ENCODE measurements around the gene CTNNAL1. TPM values are rescaled to one million over a fixed set of nuclear protein-coding genes. Genes with fewer than 3 reads are reported as not detected.

The CTNNAL1 gene
- total and polyA plus RNA-seq, 2 of the 8 experiments (the other 6 are each of a cell fraction or from before 2014, with no cell fraction given) = 23.2 to 66.1 TPM

DNA sequence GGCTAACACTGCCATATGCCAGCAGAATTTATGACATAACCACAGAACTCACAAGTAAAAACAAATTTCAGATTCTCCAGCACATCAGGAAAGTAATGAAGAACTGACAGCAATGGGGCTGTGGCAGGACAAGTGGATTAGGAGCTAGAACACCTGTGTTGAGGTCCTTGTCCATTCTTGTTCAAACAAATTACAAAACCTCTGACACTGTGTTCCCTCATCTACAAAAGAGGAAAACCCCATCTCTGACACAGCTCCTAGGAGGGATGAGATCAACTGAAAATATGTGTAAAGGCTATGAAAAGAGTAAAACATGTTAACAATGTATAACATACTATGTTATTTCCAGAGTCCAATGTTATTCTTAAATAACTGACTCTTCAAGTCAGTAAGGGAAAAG, 102.9 kb downstream of the CTNNAL1 start:
- no peak overlapping the region for H2AFZ ChIP-seq (ENCODE audit: low read length)
- no peak overlapping the region for H3K9ac ChIP-seq (replicated peaks in 1 of 4; ENCODE audit: extremely low read depth in 1 of 4, low read depth in 3 of 4, low read length in 3 of 4)
- H4K91ac ChIP-seq (replicated peaks; ENCODE audit: insufficient read length, low read length) = no peak overlapping the region
- DNase-seq (ENCODE audit: low read depth in 1 of 2, low spot score in 2 of 2) (no peak), FAIRE-seq (no peak)
- H3K56ac ChIP-seq (replicated peaks; ENCODE audit: insufficient read length, low read depth, low read length) = no peak overlapping the region
- H2BK20ac ChIP-seq (ENCODE audit: low read length) = no peak overlapping the region
- ChIA-PET POLR2A (ENCODE audit: partially characterized antibody) (no interaction called here), CTCF (ENCODE audit: partially characterized antibody) (interaction anchor here (1.5 kb wide), 1 partner anchor 12 kb away, joined by 3 read pairs; no protein-coding TSS in a partner anchor)
- no peak overlapping the region for H3K14ac ChIP-seq (ENCODE audit: insufficient read length)
- H3K4me1 ChIP-seq (replicated peaks in 1 of 4; ENCODE audit: control insufficient read depth in 3 of 4, insufficient read depth in 4 of 4, low read length in 3 of 4) = no peaks in the 10 kb centered on the region
- no peak overlapping the region for H2BK120ac ChIP-seq (replicated peaks; ENCODE audit: low read depth, low read length)
- H4K5ac ChIP-seq (ENCODE audit: insufficient read length, low read depth, low read length) = no peak overlapping the region
- H3K4ac ChIP-seq (replicated peaks; ENCODE audit: insufficient read length, low read depth, low read length) = no peak overlapping the region
- peaks cover 8 to 59% (median 25%) of the 10 kb centered on the region in 4 experiments; a peak in 7 of 8 replicates for H3K36me3 ChIP-seq (ENCODE audit: control insufficient read depth in 2 of 4, insufficient read depth in 4 of 4, low read length in 3 of 4)
- no peaks in the 10 kb centered on the region for H3K27me3 ChIP-seq (replicated peaks in 1 of 4; ENCODE audit: control insufficient read depth in 3 of 4, extremely low read depth in 1 of 4, insufficient read depth in 3 of 4, low read length in 3 of 4)
- H3K79me1 ChIP-seq (ENCODE audit: low read depth, low read length) = no peaks in the 10 kb centered on the region
- H3K4me3 ChIP-seq (ENCODE audit: extremely low read depth in 1 of 4, insufficient read depth in 2 of 4, low read depth in 3 of 4, low read length in 4 of 4) = no peak overlapping the region
- H4K8ac ChIP-seq (ENCODE audit: extremely low read depth, insufficient read depth, low read length) = no peak overlapping the region
- peaks cover 0 to 2% of the 10 kb centered on the region in 2 experiments for H4K20me1 ChIP-seq (replicated peaks in 1 of 2; ENCODE audit: control insufficient read depth in 1 of 2, insufficient read depth in 2 of 2, low read length in 2 of 2)
- H3K9me3 ChIP-seq (ENCODE audit: insufficient read depth in 2 of 2, low read depth in 1 of 2, low read length in 1 of 2) = no peaks in the 10 kb centered on the region
- H2BK12ac ChIP-seq (ENCODE audit: low read depth, low read length) = no peak overlapping the region
- H3K27ac ChIP-seq (ENCODE audit: low read depth, low read length) = no peak overlapping the region
- H3K79me2 ChIP-seq (ENCODE audit: control insufficient read depth in 1 of 2, insufficient read depth in 2 of 2, low read length in 2 of 2) = no peaks in the 10 kb centered on the region
- no peak overlapping the region for H3K18ac ChIP-seq (ENCODE audit: extremely low read depth, low read length)
- H3K23me2 ChIP-seq (ENCODE audit: low read depth, low read length) = no peaks in the 10 kb centered on the region
- no peak overlapping the region for H3K23ac ChIP-seq (ENCODE audit: insufficient read length)
- H2AK5ac ChIP-seq (ENCODE audit: low read depth, low read length) = no peak overlapping the region
- H3K4me2 ChIP-seq (ENCODE audit: insufficient read depth in 1 of 2, low read depth in 2 of 2, low read length in 2 of 2) = no peak overlapping the region
- H2BK15ac ChIP-seq (ENCODE audit: low read length) = no peak overlapping the region
- H2BK5ac ChIP-seq (ENCODE audit: low read depth, low read length) = no peak overlapping the region
- TF ChIP-seq ZNF274 (IDR thresholded peaks at IDR 0.05; ENCODE audit: borderline replicate concordance, extremely low read depth, low read length) (no peak), TBP (IDR thresholded peaks at IDR 0.05; ENCODE audit: low read depth, low read length) (no peak)
